HG03354 (cell line): ENCODE data around the gene EEF2K.
A peak's percentile ranks its signal among the peaks of the same experiment; 100 is the strongest.

Experiments
- ATAC-seq: cut with Tn5 transposase; IDR thresholded peaks from one replicate; pipeline ENCODE4 v1.9.1; 2021; ENCODE audit warnings: mild to moderate bottlenecking; ENCODE audit not compliant: unreplicated experiment, poor library complexity, severe bottlenecking

Gene EEF2K

GRCh38 chr16:22308824-22309520 is 102.9 kb downstream of the EEF2K start:
- ATAC-seq, result no peak

- ATAC-seq, result no peak
Observed at GRCh38 chr16:22311520-22311919, 105.4 kb downstream of the EEF2K start.

GRCh38 chr16:22312897-22313781 is 107.1 kb downstream of the EEF2K start:
- no peak for ATAC-seq

GRCh38 chr16:22313876-22314470 is 107.9 kb downstream of the EEF2K start:
- ATAC-seq, result no peak

- no peak for ATAC-seq
Observed at GRCh38 chr16:22314661-22315626, 108.9 kb downstream of the EEF2K start.

GRCh38 chr16:22315979-22316378 is 109.9 kb downstream of the EEF2K start:
- no peak for ATAC-seq

GRCh38 chr16:22316411-22316811 is 110.3 kb downstream of the EEF2K start:
- no peak for ATAC-seq

- no peak for ATAC-seq
Observed at GRCh38 chr16:22317001-22317530, 111.0 kb downstream of the EEF2K start.

GRCh38 chr16:22317625-22318024 is 111.5 kb downstream of the EEF2K start:
- ATAC-seq, result no peak

GRCh38 chr16:22318690-22319358 is 112.7 kb downstream of the EEF2K start:
- no peak for ATAC-seq

GRCh38 chr16:22320572-22321339 is 114.7 kb downstream of the EEF2K start:
- ATAC-seq, result no peak

GRCh38 chr16:22321340-22322001 is 115.4 kb downstream of the EEF2K start:
- peak; percentile 49 for ATAC-seq

- ATAC-seq, result no peak
Observed at GRCh38 chr16:22322021-22322471, 116.0 kb downstream of the EEF2K start.

GRCh38 chr16:22322741-22323140 is 116.7 kb downstream of the EEF2K start:
- ATAC-seq, result no peak

GRCh38 chr16:22323173-22323958 is 117.3 kb downstream of the EEF2K start:
- ATAC-seq, result no peak

GRCh38 chr16:22323959-22324786 is 118.1 kb downstream of the EEF2K start:
- no peak for ATAC-seq
